Activated T-cell treated with anti-CD3 and anti-CD28 coated beads, Interleukin-2, amount 50 U/mL, for 4 hours (primary cell): ENCODE data around the gene SYNE1. TPM values are rescaled to one million over a fixed set of nuclear protein-coding genes. Genes with fewer than 3 reads are reported as not detected.

Experiments
- ATAC-seq, 2 donors: fragments of 200-7000 bp; cut with Tn5 transposase; one replicate each; pipeline ENCODE4 v1.10.0; 2021
- DNase-seq: peaks from one replicate; pipeline ENCODE4 v3.0.0-alpha.2; 2020
- H3K27me3 Mint-ChIP-seq: one replicate; pipeline ENCODE4 v1.8.0; 2021; ENCODE audit warnings: low read depth, mixed read lengths
- H3K36me3 Mint-ChIP-seq: one replicate; pipeline ENCODE4 v1.8.0; 2022; ENCODE audit warnings: mixed read lengths; ENCODE audit not compliant: insufficient read depth
- H3K4me1 Mint-ChIP-seq: one replicate; pipeline ENCODE4 v1.8.0; 2021; ENCODE audit warnings: low read depth, mixed read lengths
- H3K4me3 Mint-ChIP-seq: one replicate; pipeline ENCODE4 v1.8.0; 2021; ENCODE audit warnings: mild to moderate bottlenecking, moderate library complexity, mixed read lengths
- H3K9me3 Mint-ChIP-seq: one replicate; pipeline ENCODE4 v1.8.0; 2021; ENCODE audit warnings: mixed read lengths
- total RNA-seq, 3 donors: library from RNA; stranded (reverse); gene quantifications; one replicate each; pipeline ENCODE4 v1.2.1, GENCODE V29; 2021

SYNE1 gene
- total RNA-seq, 3 donors from 2014 or later: 11.0 to 16.1 (median 11.1) TPM

- Mint-ChIP-seq H3K27me3 (no peaks in the 10 kb centered on the region), H3K4me3 (no peak overlapping the region), H3K4me1 (peaks cover 3% of the 10 kb centered on the region), H3K9me3 (no peaks in the 10 kb centered on the region), H3K36me3 (peaks cover 32% of the 10 kb centered on the region)
- ATAC-seq (no peak), DNase-seq (no peak)
Observed at GRCh38 chr6:152267967-152268845, 369.0 kb downstream of the SYNE1 start.

DNA sequence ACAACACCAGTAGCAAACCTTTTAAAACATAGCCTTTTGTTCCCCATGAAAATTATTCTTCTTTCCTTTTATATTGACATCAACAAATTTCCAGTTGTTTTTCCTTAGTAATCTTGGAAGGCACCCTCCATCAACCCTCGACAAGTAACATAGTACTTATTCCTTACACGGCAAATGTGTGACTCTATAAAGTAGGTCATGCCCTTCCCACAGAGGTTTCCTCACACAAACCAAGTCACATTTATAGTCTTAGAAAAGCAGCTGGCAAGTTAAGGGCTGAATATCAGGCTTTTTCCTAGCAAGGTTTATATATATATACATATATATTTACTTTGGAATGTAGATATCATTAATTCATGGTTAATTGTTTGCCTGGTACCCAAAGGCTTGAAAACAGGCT, 371.5 kb downstream of the SYNE1 start:
- DNase-seq (no peak), ATAC-seq (no peak)
- Mint-ChIP-seq H3K27me3 (no peaks in the 10 kb centered on the region), H3K36me3 (peaks cover 49% of the 10 kb centered on the region), H3K9me3 (peaks cover 9% of the 10 kb centered on the region), H3K4me1 (no peaks in the 10 kb centered on the region), H3K4me3 (no peak overlapping the region)

DNA sequence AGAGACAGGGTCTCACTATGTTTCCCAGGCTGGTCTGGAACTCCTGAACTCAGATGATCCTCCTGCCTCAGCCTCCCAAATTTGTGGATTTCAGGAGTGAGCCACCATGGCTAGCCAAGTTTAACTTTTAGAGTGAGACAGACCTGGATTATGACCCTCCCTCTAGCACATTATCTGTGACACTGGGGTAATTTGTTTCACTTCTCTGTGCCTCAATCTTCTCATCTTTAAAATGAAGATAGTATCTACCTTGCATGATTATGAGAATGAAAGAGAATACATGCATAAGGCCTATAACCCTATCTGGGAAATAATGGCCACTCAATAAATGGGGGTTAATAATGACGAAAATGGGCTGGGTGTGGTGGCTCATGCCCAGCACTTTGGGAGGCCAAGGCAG, 373.6 kb downstream of the SYNE1 start:
- H3K27me3 Mint-ChIP-seq: no peaks in the 10 kb centered on the region
- peaks cover 59% of the 10 kb centered on the region for H3K36me3 Mint-ChIP-seq
- no peak for ATAC-seq

DNA sequence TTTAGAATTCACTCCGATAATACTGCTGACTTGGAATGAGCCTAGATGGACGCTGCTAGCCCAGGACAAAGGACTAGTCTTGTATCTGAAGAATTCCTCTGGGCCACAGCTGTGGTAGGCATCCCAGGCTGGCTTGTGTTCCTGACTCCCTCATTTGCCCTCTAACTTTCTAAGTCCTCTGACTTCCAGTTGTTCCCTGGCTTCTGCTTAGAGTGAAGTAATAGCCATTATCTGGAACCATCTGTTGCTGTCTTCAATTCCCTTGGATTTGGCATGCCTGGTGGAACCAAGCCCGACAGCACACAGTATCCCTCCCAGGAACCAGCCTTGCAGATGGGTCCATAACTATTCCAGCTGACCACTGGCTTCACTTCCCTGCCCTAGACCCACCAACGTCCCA, 376.0 kb downstream of the SYNE1 start:
- no peaks in the 10 kb centered on the region for H3K27me3 Mint-ChIP-seq
- H3K4me1 Mint-ChIP-seq: no peaks in the 10 kb centered on the region
- peaks cover 59% of the 10 kb centered on the region for H3K36me3 Mint-ChIP-seq
- peaks cover 9% of the 10 kb centered on the region for H3K9me3 Mint-ChIP-seq
- ATAC-seq (no peak), DNase-seq (no peak)
- H3K4me3 Mint-ChIP-seq: no peak overlapping the region

More for the DNA sequence above, 373.6 kb downstream of the SYNE1 start:
- Mint-ChIP-seq H3K4me1 (no peaks in the 10 kb centered on the region), H3K4me3 (no peak overlapping the region), H3K9me3 (peaks cover 9% of the 10 kb centered on the region)
- no peak for DNase-seq

DNA sequence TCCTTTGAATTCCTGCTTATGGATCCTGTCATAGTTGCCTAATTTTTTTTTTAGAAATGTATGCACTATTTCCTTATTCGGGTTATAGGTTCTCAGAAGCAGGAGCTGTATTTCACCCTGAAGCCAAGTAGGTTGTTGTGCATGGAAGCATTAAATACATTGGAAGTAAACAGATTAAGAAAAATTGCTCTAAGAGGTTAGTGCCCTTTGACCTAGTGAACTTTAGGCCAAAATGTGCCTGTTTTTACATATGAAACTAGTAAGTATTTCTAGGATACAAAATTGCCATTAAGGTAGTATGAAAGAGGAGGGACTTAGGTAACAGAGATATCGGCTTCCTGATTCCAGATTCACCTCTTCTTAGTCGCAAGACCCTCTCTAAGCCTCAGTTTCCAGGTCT, 377.9 kb downstream of the SYNE1 start:
- DNase-seq: no peak
- ATAC-seq: no peak
- Mint-ChIP-seq H3K4me1 (no peaks in the 10 kb centered on the region), H3K9me3 (peaks cover 9% of the 10 kb centered on the region), H3K4me3 (no peak overlapping the region), H3K36me3 (peaks cover 55% of the 10 kb centered on the region), H3K27me3 (no peaks in the 10 kb centered on the region)

GRCh38 chr6:152257581-152257980, 379.6 kb downstream of the SYNE1 start:
- ATAC-seq (no peak), DNase-seq (no peak)
- no peaks in the 10 kb centered on the region for H3K27me3 Mint-ChIP-seq
- peaks cover 56% of the 10 kb centered on the region for H3K36me3 Mint-ChIP-seq
- H3K4me1 Mint-ChIP-seq: no peaks in the 10 kb centered on the region
- peaks cover 3% of the 10 kb centered on the region for H3K9me3 Mint-ChIP-seq
- no peak overlapping the region for H3K4me3 Mint-ChIP-seq

DNA sequence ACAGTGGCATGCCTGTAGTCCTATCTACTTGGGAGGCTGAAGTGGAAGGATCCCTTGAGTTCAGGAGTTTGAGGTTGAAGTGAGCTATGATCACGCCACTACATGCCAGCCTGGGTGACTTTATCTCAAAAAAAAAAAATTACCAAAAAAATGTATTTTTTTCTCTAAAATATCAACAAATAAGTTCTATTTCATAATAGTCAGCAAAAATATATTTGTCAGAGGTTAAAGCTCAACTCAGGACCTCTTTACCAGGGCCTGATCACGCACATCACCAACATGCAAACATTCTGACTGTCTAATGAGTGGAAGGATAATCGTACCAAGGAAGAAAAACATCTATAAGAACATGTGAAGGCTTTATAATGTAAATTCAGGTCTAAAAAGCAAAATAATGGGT, 387.0 kb downstream of the SYNE1 start:
- Mint-ChIP-seq H3K4me3 (no peak overlapping the region), H3K9me3 (no peaks in the 10 kb centered on the region), H3K4me1 (no peaks in the 10 kb centered on the region), H3K36me3 (peaks cover 44% of the 10 kb centered on the region), H3K27me3 (no peaks in the 10 kb centered on the region)
- no peak for ATAC-seq
- no peak for DNase-seq

- Mint-ChIP-seq H3K4me1 (no peaks in the 10 kb centered on the region), H3K27me3 (no peaks in the 10 kb centered on the region), H3K36me3 (peaks cover 40% of the 10 kb centered on the region), H3K4me3 (no peak overlapping the region), H3K9me3 (no peaks in the 10 kb centered on the region)
- DNase-seq (no peak), ATAC-seq (no peak)
Observed at GRCh38 chr6:152248980-152249379, 388.2 kb downstream of the SYNE1 start.

GRCh38 chr6:152246554-152247337, 390.4 kb downstream of the SYNE1 start:
- Mint-ChIP-seq H3K4me3 (no peak overlapping the region), H3K27me3 (no peaks in the 10 kb centered on the region), H3K4me1 (no peaks in the 10 kb centered on the region), H3K36me3 (peaks cover 39% of the 10 kb centered on the region), H3K9me3 (no peaks in the 10 kb centered on the region)
- DNase-seq (no peak), ATAC-seq (no peak)

DNA sequence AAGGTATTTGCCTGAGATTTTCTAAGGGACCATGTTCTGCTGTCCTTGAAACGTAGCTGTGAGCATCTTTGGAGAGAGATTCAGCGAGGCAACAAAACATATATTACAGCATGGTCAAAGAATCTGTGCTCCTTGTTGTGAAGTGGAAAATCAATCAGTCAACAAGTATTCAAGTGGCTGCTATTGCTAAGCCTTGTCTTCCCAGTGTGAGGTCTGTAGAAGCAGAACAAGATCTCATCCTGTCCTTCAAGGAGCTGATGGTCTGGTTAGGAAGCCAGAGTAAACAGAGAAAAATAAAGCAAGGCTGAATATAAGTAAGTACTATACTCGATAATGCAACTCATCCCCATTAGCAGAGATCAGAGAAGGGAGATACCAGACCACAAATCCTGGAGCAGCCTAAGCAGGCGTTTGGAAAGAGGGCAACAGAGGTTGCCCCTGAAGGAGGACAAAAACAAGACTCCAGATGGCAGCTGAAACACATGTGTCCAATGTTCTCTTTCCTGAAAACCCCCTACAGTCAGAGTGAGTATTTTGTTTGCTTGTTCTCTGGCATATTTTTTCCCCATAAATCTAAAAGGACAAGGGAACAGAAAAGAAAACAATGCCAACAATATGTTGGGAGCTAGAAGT, 392.0 kb downstream of the SYNE1 start:
- no peak for ATAC-seq
- H3K27me3 Mint-ChIP-seq: no peaks in the 10 kb centered on the region
- H3K9me3 Mint-ChIP-seq: no peaks in the 10 kb centered on the region
- H3K36me3 Mint-ChIP-seq: peaks cover 49% of the 10 kb centered on the region
- no peak for DNase-seq
- H3K4me1 Mint-ChIP-seq: no peaks in the 10 kb centered on the region
- H3K4me3 Mint-ChIP-seq: no peak overlapping the region

DNA sequence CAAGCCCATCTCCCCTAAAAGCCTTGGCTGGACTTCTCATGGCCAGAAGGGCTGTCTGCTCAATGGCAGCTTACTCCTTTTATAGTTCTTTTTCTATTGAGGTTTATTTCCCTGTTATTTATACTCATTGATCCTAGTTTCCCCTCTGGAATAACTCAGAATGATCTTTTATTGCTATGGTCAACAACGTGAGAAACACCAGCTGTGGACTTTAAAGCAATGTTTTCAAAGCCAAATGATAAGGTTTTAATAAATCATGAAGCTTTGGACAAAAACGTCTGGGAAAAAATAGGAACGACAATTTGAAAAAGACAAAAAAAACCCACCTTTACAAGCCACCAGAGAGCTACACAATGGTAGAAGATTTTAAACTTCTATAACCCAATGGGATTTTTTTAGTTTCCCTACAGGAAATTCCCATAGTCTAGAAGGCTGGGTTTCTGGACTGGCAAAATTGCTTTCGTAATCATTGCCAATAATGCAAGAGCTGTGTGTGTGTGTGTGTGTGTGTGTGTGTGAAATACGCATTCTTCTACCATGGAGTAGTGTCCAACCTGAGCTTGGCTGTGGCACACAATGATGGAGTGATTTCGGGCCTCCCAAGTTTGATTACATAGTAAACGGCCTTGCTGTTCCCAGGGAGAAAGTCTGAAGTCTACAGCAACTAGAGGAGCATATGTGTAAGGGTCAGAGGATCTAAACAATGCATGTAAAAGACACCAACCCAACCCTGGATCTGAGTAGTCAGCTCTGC, 396.0 kb downstream of the SYNE1 start:
- H3K27me3 Mint-ChIP-seq: no peaks in the 10 kb centered on the region
- peaks cover 46% of the 10 kb centered on the region for H3K36me3 Mint-ChIP-seq
- ATAC-seq (no peak), DNase-seq (no peak)
- H3K4me1 Mint-ChIP-seq: no peaks in the 10 kb centered on the region
- H3K9me3 Mint-ChIP-seq: no peaks in the 10 kb centered on the region
- H3K4me3 Mint-ChIP-seq: no peak overlapping the region

DNA sequence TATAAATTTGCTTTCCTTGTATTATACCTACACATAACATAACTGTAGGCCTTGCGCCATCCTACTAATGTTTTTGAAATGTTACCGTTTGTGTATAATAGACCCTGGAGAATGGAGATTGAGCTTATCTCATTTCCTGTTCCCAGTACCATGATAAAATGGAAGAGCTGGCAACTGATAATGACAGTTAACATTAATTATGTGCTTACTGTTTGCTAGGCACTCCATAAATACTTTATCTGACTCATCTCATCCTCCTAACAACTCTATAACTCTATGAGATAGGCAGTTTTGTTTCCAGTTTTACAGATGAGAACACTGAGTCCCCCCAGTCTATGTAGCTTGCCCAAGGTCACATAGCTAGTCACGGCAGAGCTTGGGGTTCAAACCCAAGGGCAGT, 396.7 kb downstream of the SYNE1 start:
- no peak for DNase-seq
- Mint-ChIP-seq H3K9me3 (no peaks in the 10 kb centered on the region), H3K27me3 (no peaks in the 10 kb centered on the region), H3K4me1 (no peaks in the 10 kb centered on the region), H3K4me3 (no peak overlapping the region), H3K36me3 (peaks cover 45% of the 10 kb centered on the region)
- ATAC-seq: no peak

DNA sequence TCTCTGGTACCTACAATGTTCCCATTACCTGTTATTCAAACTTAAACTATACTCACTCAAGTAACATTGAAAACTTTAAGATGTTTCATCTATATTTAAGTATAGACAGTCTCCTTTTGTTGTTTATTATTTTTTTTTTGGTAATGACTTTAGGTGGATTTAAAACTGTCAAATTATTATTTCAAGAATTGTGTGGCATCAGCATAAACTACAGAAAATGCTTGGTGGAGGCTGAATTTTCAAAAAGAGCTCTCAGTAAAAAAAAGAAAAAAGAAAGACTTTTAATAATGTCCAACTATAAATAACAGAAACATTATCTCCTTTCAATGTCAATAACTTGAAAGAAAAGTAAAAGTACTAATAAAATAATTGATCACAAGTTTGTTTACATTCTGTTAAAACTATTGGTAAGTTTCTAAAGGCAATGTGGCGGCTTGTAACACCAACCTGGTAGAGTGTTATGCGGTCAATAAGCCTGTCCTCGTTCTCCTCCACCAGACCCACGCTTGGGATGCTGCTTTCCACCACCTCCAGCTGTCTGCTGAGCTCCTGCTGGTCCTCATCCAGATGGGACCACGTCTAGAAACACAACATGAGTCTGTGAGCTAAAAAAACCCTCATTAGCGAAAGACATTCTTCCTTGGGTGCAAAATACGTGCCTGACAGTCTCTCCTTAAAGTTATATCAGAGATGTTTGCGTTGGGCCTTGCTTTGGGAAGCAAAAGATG, 400.6 kb downstream of the SYNE1 start:
- no peak for DNase-seq
- H3K4me3 Mint-ChIP-seq: no peak overlapping the region
- H3K4me1 Mint-ChIP-seq: peaks cover 26% of the 10 kb centered on the region
- no peak for ATAC-seq
- no peaks in the 10 kb centered on the region for H3K27me3 Mint-ChIP-seq
- peaks cover 34% of the 10 kb centered on the region for H3K36me3 Mint-ChIP-seq
- no peaks in the 10 kb centered on the region for H3K9me3 Mint-ChIP-seq
